ENCODE measurements around the gene TMEM89.

- TF ChIP-seq TCF7L2 (IDR thresholded peaks at IDR 0.05; ENCODE audit: low read depth, low read length), result no peak
- TF ChIP-seq CTCF (IDR thresholded peaks at IDR 0.05), result no peak
- TF ChIP-seq POLR2AphosphoS5 (IDR thresholded peaks at IDR 0.05; ENCODE audit: low read depth, low read length), result no peak
- no peak for TF ChIP-seq REST (IDR thresholded peaks at IDR 0.05; ENCODE audit: insufficient read depth in 1 of 2, low read depth in 2 of 2, low read length in 1 of 2)
Measured at GRCh38 chr3:48630833-48631232, 9.3 kb upstream of the TMEM89 start.

Data from Panc1 (cell line).